PFSK-1 (cell line): ENCODE measurements around the gene SLC2A4.

ENCODE experiments used
- FOXP2 ChIP-seq: optimal IDR thresholded peaks from 2 replicates; pipeline ENCODE3; 2011; ENCODE audit warnings: borderline replicate concordance, control low read depth, inconsistent platforms; ENCODE audit not compliant: insufficient read depth; ENCODE audit errors: extremely low read length, extremely low read depth
- POLR2AphosphoS5 ChIP-seq: IDR thresholded peaks from 2 replicates; pipeline ENCODE4 v1.6.1; 2012; ENCODE audit warnings: low read depth, mild to moderate bottlenecking, control low read depth, low read length, moderate library complexity
- REST ChIP-seq, 2 experiments: IDR thresholded peaks; 2 replicates each; pipeline versions ENCODE4 v1.6.1 to v1.8.0; 2011 to 2012; ENCODE audit warnings: low read depth in 2 of 2, low read length in 2 of 2, control low read depth in 1 of 2, inconsistent platforms in 1 of 2, mild to moderate bottlenecking in 1 of 2, moderate library complexity in 1 of 2; ENCODE audit not compliant: insufficient read depth in 1 of 2
- SIN3A ChIP-seq: IDR thresholded peaks from 2 replicates; pipeline ENCODE4 v1.6.1; 2012; ENCODE audit warnings: mild to moderate bottlenecking, low read length, moderate library complexity, borderline replicate concordance; ENCODE audit not compliant: insufficient read depth
- TAF1 ChIP-seq: IDR thresholded peaks from 2 replicates; pipeline ENCODE4 v1.6.1; 2012; ENCODE audit warnings: low read length, control low read depth, borderline replicate concordance; ENCODE audit not compliant: insufficient read depth

SLC2A4 gene

GRCh38 chr17:7323731-7324437 lies 42.4 kb downstream of the SLC2A4 start:
- TF ChIP-seq TAF1 (no peak), SIN3A (no peak), POLR2AphosphoS5 (no peak), REST (IDR thresholded peaks at IDR 0.05; ENCODE audit: insufficient read depth in 1 of 2, low read depth in 2 of 2, low read length in 2 of 2) (no peak), FOXP2 (no peak)

- TF ChIP-seq TAF1, result no peak
- TF ChIP-seq REST (IDR thresholded peaks at IDR 0.05; ENCODE audit: insufficient read depth in 1 of 2, low read depth in 2 of 2, low read length in 2 of 2), result no peak
- TF ChIP-seq FOXP2, result no peak
- TF ChIP-seq SIN3A, result no peak
- TF ChIP-seq POLR2AphosphoS5, result no peak
Observed at GRCh38 chr17:7324438-7324779, 42.9 kb downstream of the SLC2A4 start.

- no peak for TF ChIP-seq FOXP2
- TF ChIP-seq TAF1, result no peak
- TF ChIP-seq REST (IDR thresholded peaks at IDR 0.05; ENCODE audit: insufficient read depth in 1 of 2, low read depth in 2 of 2, low read length in 2 of 2), result no peak
- TF ChIP-seq SIN3A, result no peak
- TF ChIP-seq POLR2AphosphoS5, result no peak
Observed at GRCh38 chr17:7325031-7325528, 43.6 kb downstream of the SLC2A4 start.

GRCh38 chr17:7326186-7326585 lies 44.7 kb downstream of the SLC2A4 start:
- TF ChIP-seq REST (IDR thresholded peaks at IDR 0.05; ENCODE audit: insufficient read depth in 1 of 2, low read depth in 2 of 2, low read length in 2 of 2), result no peak

- TF ChIP-seq TAF1 (no peak), POLR2AphosphoS5 (no peak), SIN3A (no peak), REST (IDR thresholded peaks at IDR 0.05; ENCODE audit: insufficient read depth in 1 of 2, low read depth in 2 of 2, low read length in 2 of 2) (no peak), FOXP2 (no peak)
Observed at GRCh38 chr17:7327056-7327455, 45.5 kb downstream of the SLC2A4 start.
